ENCODE measurements around the gene PIM1. TPM values are rescaled to one million over a fixed set of nuclear protein-coding genes. Genes with fewer than 3 reads are reported as not detected.

PIM1 gene
- total RNA-seq, 2 experiments from 2014 or later: 432 to 449 TPM

DNA sequence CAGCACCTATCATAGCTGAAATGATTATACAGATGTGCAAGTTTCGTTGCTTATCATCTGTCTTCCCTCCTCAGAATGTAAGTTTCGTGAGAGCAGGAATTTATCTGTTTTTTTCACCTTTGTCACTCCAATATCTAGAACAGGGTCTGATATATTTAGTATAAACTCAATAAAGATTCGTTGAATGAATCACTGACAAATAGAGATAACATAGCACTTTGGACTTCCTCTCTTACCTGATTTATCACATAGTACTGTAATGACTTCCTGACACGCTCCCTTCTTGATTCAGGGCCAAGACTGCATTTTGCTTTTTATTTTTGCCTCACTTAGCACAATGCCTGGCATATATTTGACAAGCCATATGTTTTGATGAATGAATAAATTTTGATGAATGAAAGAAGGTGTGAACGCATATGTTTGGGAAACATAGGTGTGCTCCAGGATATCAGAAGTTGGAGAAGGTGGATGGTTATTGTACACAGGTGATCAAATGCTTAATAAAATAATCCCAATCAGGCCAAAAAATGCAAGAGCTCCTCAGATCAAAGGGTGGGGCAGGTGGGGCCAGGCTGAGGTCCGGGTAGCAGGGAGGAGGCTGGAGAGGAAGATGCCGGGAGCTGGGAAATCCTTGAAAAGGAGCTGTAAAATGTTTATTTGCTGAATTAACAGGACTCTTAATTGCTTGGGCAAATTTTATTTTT, 33.0 kb downstream of the PIM1 start:
- CTCF ChIA-PET: interaction anchor here (0.7 to 22.1 kb wide), 7 partner anchors 9 to 217 kb away, joined by 3 to 769 read pairs (median 3); partner anchors contain the start of gene MTCH1
- peak overlapping the region; percentile 34 for H3K4me3 Mint-ChIP-seq
- peak overlapping the region; percentile 88 for H3K27ac Mint-ChIP-seq
- H3K36me3 Mint-ChIP-seq (ENCODE audit: low read depth): peaks cover 2% of the 10 kb centered on the region
- ATAC-seq (no peak), DNase-seq (no peak)
- POLR2A ChIA-PET: interaction anchor here (2.2 to 15.8 kb wide), 2 partner anchors 29 to 152 kb away, joined by 7 to 351 read pairs; partner anchors contain the start of gene PIM1
- H3K4me1 Mint-ChIP-seq (ENCODE audit: low read depth): peaks cover 72% of the 10 kb centered on the region
- no peaks in the 10 kb centered on the region for H3K27me3 Mint-ChIP-seq (ENCODE audit: low read depth)
- H3K9me3 Mint-ChIP-seq (ENCODE audit: insufficient read depth): no peaks in the 10 kb centered on the region

DNA sequence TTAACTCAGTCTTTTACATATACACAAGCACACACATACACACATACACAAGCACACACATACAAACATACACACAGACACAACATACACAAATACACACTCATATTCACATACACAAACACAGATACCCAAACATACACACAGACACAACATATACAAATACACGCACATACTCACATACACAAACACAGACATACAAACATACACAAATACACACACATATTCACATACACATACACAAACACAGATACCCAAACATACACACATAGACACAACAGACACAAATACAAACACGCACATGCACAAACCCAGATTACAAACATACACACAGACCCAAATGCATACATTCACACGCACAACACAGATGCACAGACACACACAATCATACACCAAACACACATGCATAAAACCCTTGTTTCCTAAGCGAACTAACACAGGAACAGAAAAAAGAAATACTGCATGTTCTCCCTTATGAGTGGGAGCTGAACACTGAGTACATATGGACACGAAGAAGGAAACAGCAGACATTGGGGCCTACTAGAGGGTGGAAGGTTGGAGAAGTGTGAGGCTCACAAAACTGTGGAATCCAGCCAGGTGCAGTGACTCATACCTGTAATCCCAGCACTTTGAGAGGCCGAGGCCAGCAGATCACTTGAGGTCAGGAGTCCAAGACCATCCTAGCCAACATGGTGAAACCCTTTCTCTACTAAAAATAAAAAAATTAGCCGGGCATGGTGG, 34.2 kb downstream of the PIM1 start:
- ATAC-seq (no peak), DNase-seq (no peak)
- no peaks in the 10 kb centered on the region for H3K27me3 Mint-ChIP-seq (ENCODE audit: low read depth)
- POLR2A ChIA-PET: interaction anchor here (1.1 to 15.8 kb wide), 3 partner anchors 17 to 154 kb away, joined by 3 to 351 read pairs (median 84); partner anchors contain the start of gene PIM1
- H3K4me1 Mint-ChIP-seq (ENCODE audit: low read depth): peaks cover 80% of the 10 kb centered on the region
- no peak overlapping the region for H3K4me3 Mint-ChIP-seq
- CTCF ChIA-PET: interaction anchor here (1.3 to 22.1 kb wide), 5 partner anchors 16 to 182 kb away, joined by 5 to 769 read pairs (median 12); no protein-coding TSS in a partner anchor
- H3K36me3 Mint-ChIP-seq (ENCODE audit: low read depth): peaks cover 2% of the 10 kb centered on the region
- H3K27ac Mint-ChIP-seq: peak overlapping the region; percentile 11
- no peaks in the 10 kb centered on the region for H3K9me3 Mint-ChIP-seq (ENCODE audit: insufficient read depth)

DNA sequence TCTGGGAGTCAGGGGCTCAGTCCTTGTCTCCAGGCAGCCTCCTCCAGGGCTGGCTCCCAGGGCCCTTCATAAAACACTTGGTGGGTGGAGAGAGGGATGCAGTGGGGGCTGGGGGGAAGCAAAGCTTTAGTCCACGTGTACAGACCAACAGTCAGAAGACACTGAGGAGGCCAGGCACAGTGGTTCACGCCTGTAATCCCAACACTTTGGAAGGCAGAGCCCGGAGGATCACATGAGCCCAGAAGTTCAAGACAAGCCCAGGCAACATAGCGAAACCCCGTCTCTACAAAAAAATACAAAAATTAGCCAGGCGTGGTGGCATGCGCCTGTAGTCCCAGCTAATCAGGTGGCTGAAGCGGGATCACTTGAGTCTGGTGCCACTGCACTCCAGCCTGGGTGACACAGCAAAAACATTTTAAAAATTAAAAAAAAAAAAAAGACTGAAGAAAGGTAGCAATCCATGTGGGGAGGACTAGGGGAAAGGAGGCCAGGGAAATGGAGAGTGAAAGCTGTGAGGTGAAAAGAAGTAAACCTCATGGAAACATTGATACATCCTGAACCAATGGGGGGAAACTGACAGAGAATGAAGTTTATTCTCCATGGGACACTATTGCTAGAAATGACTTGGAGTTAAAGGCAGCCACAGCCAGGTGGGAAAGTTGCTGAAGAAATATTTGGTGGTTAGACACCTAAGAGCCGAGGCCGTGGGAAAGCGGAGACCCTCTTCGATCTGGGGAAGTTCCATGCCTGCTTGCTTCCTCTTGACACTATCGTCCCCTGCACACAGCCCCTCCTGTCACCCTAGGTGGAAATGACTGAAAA, 35.4 kb downstream of the PIM1 start:
- peaks cover 2% of the 10 kb centered on the region for H3K36me3 Mint-ChIP-seq (ENCODE audit: low read depth)
- H3K4me3 Mint-ChIP-seq: peak overlapping the region; percentile 32
- CTCF ChIA-PET: interaction anchor here (1.0 to 22.1 kb wide), 7 partner anchors 9 to 183 kb away, joined by 3 to 769 read pairs (median 85); partner anchors contain the start of gene PIM1
- peaks cover 88% of the 10 kb centered on the region for H3K4me1 Mint-ChIP-seq (ENCODE audit: low read depth)
- no peak for DNase-seq
- no peaks in the 10 kb centered on the region for H3K27me3 Mint-ChIP-seq (ENCODE audit: low read depth)
- no peaks in the 10 kb centered on the region for H3K9me3 Mint-ChIP-seq (ENCODE audit: insufficient read depth)
- no peak for ATAC-seq
- POLR2A ChIA-PET: interaction anchor here (0.6 to 15.8 kb wide), 7 partner anchors 11 to 156 kb away, joined by 3 to 351 read pairs (median 3); partner anchors contain the start of gene PIM1
- peak overlapping the region; percentile 80 for H3K27ac Mint-ChIP-seq

DNA sequence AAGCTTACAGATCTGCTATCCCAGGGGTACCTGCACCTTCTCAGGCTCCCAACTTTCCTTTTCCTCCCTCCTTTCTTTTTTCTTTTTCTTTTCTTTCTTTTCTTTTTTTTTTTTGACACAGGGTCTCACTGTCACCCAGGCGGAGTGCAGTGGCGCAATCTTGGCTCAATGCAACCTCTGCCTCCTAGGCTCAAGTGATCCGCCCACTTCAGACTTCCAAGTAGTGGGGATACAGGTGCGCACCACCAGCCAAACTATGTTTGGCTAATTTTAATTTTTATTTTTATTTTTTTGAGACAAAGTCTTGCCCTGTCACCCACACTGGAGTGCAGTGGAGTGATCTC, 36.0 kb downstream of the PIM1 start:
- Mint-ChIP-seq H3K4me1 (ENCODE audit: low read depth) (peaks cover 89% of the 10 kb centered on the region), H3K27me3 (ENCODE audit: low read depth) (no peaks in the 10 kb centered on the region), H3K4me3 (peak overlapping the region; percentile 32), H3K36me3 (ENCODE audit: low read depth) (peaks cover 2% of the 10 kb centered on the region), H3K27ac (peak overlapping the region; percentile 80), H3K9me3 (ENCODE audit: insufficient read depth) (no peaks in the 10 kb centered on the region)
- ChIA-PET CTCF (interaction anchor here (1.0 to 22.1 kb wide), 7 partner anchors 9 to 184 kb away, joined by 3 to 769 read pairs (median 85); partner anchors contain the start of gene PIM1), POLR2A (interaction anchor here (0.6 to 15.8 kb wide), 5 partner anchors 11 to 156 kb away, joined by 3 to 351 read pairs (median 4); partner anchors contain the start of gene PIM1)
- DNase-seq (no peak), ATAC-seq (no peak)

DNA sequence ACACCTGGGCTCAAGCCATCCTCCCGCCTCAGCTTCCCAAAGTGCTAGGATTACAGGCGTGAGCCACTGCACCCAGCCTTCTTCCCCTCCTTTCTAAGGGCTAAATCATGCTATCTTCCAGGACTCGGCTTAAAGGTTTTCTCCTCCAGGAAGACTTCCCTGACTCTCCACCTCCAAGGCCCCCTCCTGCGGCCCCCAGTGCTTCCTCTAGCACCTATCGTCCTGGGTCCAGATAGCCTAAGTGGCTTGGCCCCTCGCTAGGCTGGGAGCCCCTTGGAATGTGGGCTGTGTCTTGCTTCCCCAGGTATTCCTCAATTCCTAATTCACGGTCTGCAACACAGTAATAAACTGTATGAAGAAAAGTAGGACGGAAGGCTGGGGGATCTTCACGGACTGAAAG, 36.7 kb downstream of the PIM1 start:
- Mint-ChIP-seq H3K27me3 (ENCODE audit: low read depth) (no peaks in the 10 kb centered on the region), H3K36me3 (ENCODE audit: low read depth) (peaks cover 2% of the 10 kb centered on the region), H3K27ac (peak overlapping the region; percentile 72), H3K4me1 (ENCODE audit: low read depth) (peaks cover 85% of the 10 kb centered on the region), H3K9me3 (ENCODE audit: insufficient read depth) (no peaks in the 10 kb centered on the region), H3K4me3 (no peak overlapping the region)
- CTCF ChIA-PET: interaction anchor here (1.0 to 22.1 kb wide), 8 partner anchors 10 to 322 kb away, joined by 3 to 769 read pairs (median 116); partner anchors contain the start of genes C6orf89 and PIM1
- POLR2A ChIA-PET: interaction anchor here (1.6 to 15.8 kb wide), 3 partner anchors 12 to 157 kb away, joined by 4 to 351 read pairs (median 84); partner anchors contain the start of gene PIM1
- no peak for ATAC-seq
- DNase-seq: no peak

DNA sequence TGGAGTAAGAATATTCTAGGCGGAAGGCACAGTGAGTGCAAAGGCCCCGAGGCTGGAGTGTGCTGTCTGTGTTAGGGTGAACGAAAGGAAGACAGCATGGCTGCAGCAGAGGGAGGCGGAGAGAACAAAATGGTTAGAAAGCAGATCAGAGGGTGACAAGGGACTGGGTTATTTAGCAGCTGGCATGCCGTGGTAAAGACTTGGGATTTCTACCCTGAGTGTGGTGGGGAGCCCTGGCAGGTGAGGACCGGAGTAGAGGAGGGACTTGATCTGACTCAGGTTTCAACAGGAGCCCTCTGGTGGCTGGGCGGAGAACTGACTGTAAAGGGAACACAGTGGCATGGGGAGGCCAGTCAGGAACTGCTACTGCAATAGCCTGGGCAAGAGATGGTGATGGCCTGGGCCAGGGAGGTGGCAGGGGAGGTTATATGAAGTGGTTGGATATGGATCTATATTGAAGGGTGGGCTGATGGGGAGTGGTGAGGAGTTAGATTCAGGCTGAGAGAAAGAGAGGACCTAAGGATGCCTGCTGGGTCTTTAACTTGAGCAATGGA, 38.0 kb downstream of the PIM1 start:
- H3K9me3 Mint-ChIP-seq (ENCODE audit: insufficient read depth): no peaks in the 10 kb centered on the region
- peaks cover 79% of the 10 kb centered on the region for H3K4me1 Mint-ChIP-seq (ENCODE audit: low read depth)
- POLR2A ChIA-PET: interaction anchor here (0.7 to 15.8 kb wide), 8 partner anchors 13 to 190 kb away, joined by 3 to 351 read pairs (median 22); partner anchors contain the start of gene PIM1
- CTCF ChIA-PET: interaction anchor here (1.2 to 22.1 kb wide), 13 partner anchors 11 to 442 kb away, joined by 3 to 769 read pairs (median 53); partner anchors contain the start of genes C6orf89, MTCH1 and PIM1
- ATAC-seq: peak; percentile 70
- H3K36me3 Mint-ChIP-seq (ENCODE audit: low read depth): no peaks in the 10 kb centered on the region
- peak; percentile 94 for DNase-seq
- peak overlapping the region; percentile 45 for H3K4me3 Mint-ChIP-seq
- H3K27me3 Mint-ChIP-seq (ENCODE audit: low read depth): no peaks in the 10 kb centered on the region
- peak overlapping the region; percentile 87 for H3K27ac Mint-ChIP-seq

DNA sequence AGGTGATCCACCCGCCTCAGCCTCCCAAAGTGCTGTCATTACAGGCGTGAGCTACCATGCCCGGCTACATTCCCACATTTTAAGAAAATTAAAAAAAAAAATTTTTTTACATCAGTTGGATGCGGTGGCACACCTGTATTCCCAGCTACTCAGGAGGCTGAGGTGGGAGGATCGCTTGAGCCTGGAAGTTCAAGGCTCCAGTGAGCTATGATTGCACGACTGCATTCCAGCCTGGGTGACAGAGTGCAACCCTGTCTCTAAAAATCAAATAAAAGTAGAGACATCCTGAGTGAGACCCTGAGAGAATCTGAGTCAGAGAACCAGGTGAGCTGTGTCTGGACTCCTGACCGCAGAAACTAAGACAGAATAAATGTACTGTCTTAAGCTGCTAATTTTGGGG, 38.8 kb downstream of the PIM1 start:
- H3K9me3 Mint-ChIP-seq (ENCODE audit: insufficient read depth): no peaks in the 10 kb centered on the region
- peaks cover 72% of the 10 kb centered on the region for H3K4me1 Mint-ChIP-seq (ENCODE audit: low read depth)
- POLR2A ChIA-PET: interaction anchor here (0.7 to 15.8 kb wide), 13 partner anchors 14 to 191 kb away, joined by 3 to 351 read pairs (median 10); partner anchors contain the start of gene PIM1
- no peak overlapping the region for H3K4me3 Mint-ChIP-seq
- peak overlapping the region; percentile 93 for H3K27ac Mint-ChIP-seq
- H3K27me3 Mint-ChIP-seq (ENCODE audit: low read depth): no peaks in the 10 kb centered on the region
- ATAC-seq (no peak), DNase-seq (no peak)
- CTCF ChIA-PET: interaction anchor here (0.7 to 22.1 kb wide), 31 partner anchors 12 to 443 kb away, joined by 3 to 769 read pairs (median 8); partner anchors contain the start of genes C6orf89, MTCH1, PIM1 and TBC1D22B
- no peaks in the 10 kb centered on the region for H3K36me3 Mint-ChIP-seq (ENCODE audit: low read depth)

DNA sequence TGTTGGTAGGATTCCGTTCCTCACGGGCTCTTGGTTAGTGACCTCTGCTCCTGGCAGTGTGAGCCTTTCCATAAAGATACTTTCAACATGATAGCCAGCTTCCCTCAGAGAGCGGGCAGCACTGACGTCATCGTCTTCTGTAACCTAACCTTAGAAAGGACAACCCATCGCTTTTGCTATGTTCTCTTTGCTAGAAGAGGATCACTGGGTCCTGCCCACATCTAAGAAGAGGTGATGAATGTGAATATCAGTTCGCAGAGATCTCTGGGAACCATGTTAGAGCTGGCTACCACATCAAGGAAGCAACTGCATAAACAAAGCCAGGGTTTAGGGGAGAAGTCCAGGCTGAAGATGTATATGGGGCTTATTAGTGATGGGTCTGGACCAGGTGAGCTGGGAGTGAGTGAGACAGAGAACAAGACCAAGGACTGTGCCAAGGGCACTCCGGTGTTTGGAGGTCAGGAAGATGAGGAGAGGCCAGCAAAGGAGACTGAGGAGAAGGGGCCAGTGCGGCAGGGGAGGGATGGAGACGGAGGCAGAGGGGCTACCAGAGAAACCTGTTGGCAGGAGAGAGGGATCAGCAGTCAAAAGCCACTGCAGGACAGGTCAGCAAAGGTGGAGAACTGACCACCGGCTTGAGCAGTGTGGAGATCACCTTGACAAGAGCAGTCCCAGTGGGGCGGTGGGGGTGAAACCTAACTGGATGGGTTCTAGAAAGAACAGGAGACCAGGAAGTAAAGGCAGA, 39.7 kb downstream of the PIM1 start:
- ChIA-PET POLR2A (interaction anchor here (0.7 to 15.8 kb wide), 17 partner anchors 15 to 192 kb away, joined by 3 to 351 read pairs (median 7); partner anchors contain the start of genes PIM1, TBC1D22B and TMEM217), CTCF (interaction anchor here (0.6 to 22.1 kb wide), 51 partner anchors 8 to 449 kb away, joined by 3 to 769 read pairs (median 4); partner anchors contain the start of genes C6orf89, FGD2, PIM1 and TBC1D22B)
- H3K9me3 Mint-ChIP-seq (ENCODE audit: insufficient read depth): no peaks in the 10 kb centered on the region
- DNase-seq: peak; percentile 81
- peak; percentile 74 for ATAC-seq
- H3K4me3 Mint-ChIP-seq: peak overlapping the region; percentile 59
- H3K27me3 Mint-ChIP-seq (ENCODE audit: low read depth): no peaks in the 10 kb centered on the region
- peaks cover 63% of the 10 kb centered on the region for H3K4me1 Mint-ChIP-seq (ENCODE audit: low read depth)
- H3K36me3 Mint-ChIP-seq (ENCODE audit: low read depth): no peaks in the 10 kb centered on the region
- peak overlapping the region; percentile 93 for H3K27ac Mint-ChIP-seq

DNA sequence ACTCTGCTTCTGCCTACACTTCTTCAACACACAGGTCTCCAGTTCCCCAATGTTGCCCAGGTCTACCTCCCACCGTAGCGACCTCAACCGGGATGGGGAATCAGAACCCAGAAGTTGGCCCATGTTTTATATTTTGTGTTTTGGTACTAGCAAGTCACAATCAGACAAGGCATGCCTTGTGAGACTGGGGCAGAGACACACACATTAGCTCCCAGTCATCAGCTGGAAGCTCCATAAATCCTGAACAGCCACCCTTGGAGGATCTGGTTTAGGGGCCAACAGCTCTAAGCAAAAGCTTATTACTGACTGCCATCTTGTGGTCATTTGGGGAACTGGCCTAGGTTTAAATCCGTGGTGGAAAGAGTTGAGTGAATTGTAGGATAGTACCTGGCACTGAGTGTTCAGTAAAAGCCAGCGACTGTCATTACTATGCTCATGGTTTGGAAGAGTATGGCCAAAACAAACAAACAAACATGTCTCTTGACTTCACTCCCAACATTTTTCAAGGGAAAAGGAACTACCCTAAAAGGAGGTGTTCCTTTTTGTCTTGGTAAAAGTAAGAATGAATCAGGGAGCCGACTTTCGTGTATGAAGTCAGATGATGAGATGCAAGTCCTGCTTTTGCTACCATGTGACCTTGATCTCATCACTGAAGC, 40.5 kb downstream of the PIM1 start:
- H3K27ac Mint-ChIP-seq: peak overlapping the region; percentile 93
- no peaks in the 10 kb centered on the region for H3K27me3 Mint-ChIP-seq (ENCODE audit: low read depth)
- DNase-seq: peak; percentile 90
- peak; percentile 41 for ATAC-seq
- peaks cover 57% of the 10 kb centered on the region for H3K4me1 Mint-ChIP-seq (ENCODE audit: low read depth)
- no peaks in the 10 kb centered on the region for H3K36me3 Mint-ChIP-seq (ENCODE audit: low read depth)
- no peaks in the 10 kb centered on the region for H3K9me3 Mint-ChIP-seq (ENCODE audit: insufficient read depth)
- ChIA-PET POLR2A (interaction anchor here (1.2 to 15.8 kb wide), 12 partner anchors 20 to 192 kb away, joined by 3 to 351 read pairs (median 10); partner anchors contain the start of genes PIM1, TBC1D22B and TMEM217), CTCF (interaction anchor here (0.6 to 22.1 kb wide), 41 partner anchors 9 to 451 kb away, joined by 3 to 769 read pairs (median 5); partner anchors contain the start of genes C6orf89, FGD2 and PIM1)
- H3K4me3 Mint-ChIP-seq: peak overlapping the region; percentile 39

Measured in activated CD8-positive, alpha-beta T cell treated with anti-CD3 and anti-CD28 coated beads, Interleukin-2, amount 10 ng/mL, durations not matched to agents 7 days and 5 days (primary cell).